ENCODE results near the gene ATRNL1. TPM values are rescaled to one million over a fixed set of nuclear protein-coding genes. Genes with fewer than 3 reads are reported as not detected.

ATRNL1 gene
- polyA plus RNA-seq, 3 donors, result not detected

GRCh38 chr10:115831016-115831415 lies 737.9 kb downstream of the ATRNL1 start:
- 88% methylated on average over 5 of the region's 8 CpGs for WGBS (ENCODE audit: insufficient coverage)
- Histone ChIP-seq H3K36me3 (replicated peaks in 1 of 2; ENCODE audit: control insufficient read depth in 1 of 2, insufficient read depth in 2 of 2, low read length in 2 of 2) (no peaks in the 10 kb centered on the region), H3K4me3 (replicated peaks in 1 of 3; ENCODE audit: low read depth in 2 of 3, low read length in 3 of 3) (no peak overlapping the region), H3K27ac (ENCODE audit: low read depth in 1 of 2, low read length in 2 of 2) (no peak overlapping the region), H3K4me1 (ENCODE audit: control insufficient read depth in 1 of 2, insufficient read depth in 2 of 2, low read length in 2 of 2) (no peaks in the 10 kb centered on the region), H3K9me3 (replicated peaks in 1 of 2; ENCODE audit: control insufficient read depth in 1 of 2, insufficient read depth in 1 of 2, low read length in 2 of 2) (no peaks in the 10 kb centered on the region), H2AFZ (ENCODE audit: insufficient read depth, low read depth, low read length, poor library complexity, severe bottlenecking) (no peak overlapping the region), H3K4me2 (replicated peaks; ENCODE audit: extremely low read depth, low read length, poor library complexity, severe bottlenecking) (no peak overlapping the region), H3K79me2 (ENCODE audit: insufficient read depth, low read length) (no peaks in the 10 kb centered on the region), H4K20me1 (ENCODE audit: insufficient read depth, low read length) (no peaks in the 10 kb centered on the region), H3K27me3 (ENCODE audit: control insufficient read depth in 2 of 2, insufficient read depth in 2 of 2, low read length in 2 of 2) (no peaks in the 10 kb centered on the region), H3K9ac (ENCODE audit: insufficient read depth, low read length, poor library complexity, severe bottlenecking) (no peak overlapping the region)
- DNase-seq, result no peak
- H3K27ac Mint-ChIP-seq, result no peak overlapping the region
- no peaks in the 10 kb centered on the region for H3K4me1 Mint-ChIP-seq
- no peak for TF ChIP-seq CTCF (IDR thresholded peaks at IDR 0.05)
- intact Hi-C loops (cut with micrococcal nuclease), result no loop called here
- no peak overlapping the region for H3K4me3 Mint-ChIP-seq
- H3K27me3 Mint-ChIP-seq (ENCODE audit: low read depth in 3 of 3), result peaks cover 0 to 2% (median 1%) of the 10 kb centered on the region in 3 donors
- H3K9me3 Mint-ChIP-seq, result peaks cover 0 to 3% (median 0%) of the 10 kb centered on the region in 7 donors
- H3K36me3 Mint-ChIP-seq, result no peaks in the 10 kb centered on the region

GRCh38 chr10:115833119-115833518 lies 740.0 kb downstream of the ATRNL1 start:
- Histone ChIP-seq H3K36me3 (replicated peaks in 1 of 2; ENCODE audit: control insufficient read depth in 1 of 2, insufficient read depth in 2 of 2, low read length in 2 of 2) (no peaks in the 10 kb centered on the region), H3K79me2 (ENCODE audit: insufficient read depth, low read length) (no peaks in the 10 kb centered on the region), H3K27me3 (ENCODE audit: control insufficient read depth in 2 of 2, insufficient read depth in 2 of 2, low read length in 2 of 2) (no peaks in the 10 kb centered on the region), H2AFZ (ENCODE audit: insufficient read depth, low read depth, low read length, poor library complexity, severe bottlenecking) (no peak overlapping the region), H3K4me1 (ENCODE audit: control insufficient read depth in 1 of 2, insufficient read depth in 2 of 2, low read length in 2 of 2) (no peaks in the 10 kb centered on the region), H3K4me3 (replicated peaks in 1 of 3; ENCODE audit: low read depth in 2 of 3, low read length in 3 of 3) (no peak overlapping the region), H3K27ac (ENCODE audit: low read depth in 1 of 2, low read length in 2 of 2) (no peak overlapping the region), H3K9me3 (replicated peaks in 1 of 2; ENCODE audit: control insufficient read depth in 1 of 2, insufficient read depth in 1 of 2, low read length in 2 of 2) (no peaks in the 10 kb centered on the region), H3K9ac (ENCODE audit: insufficient read depth, low read length, poor library complexity, severe bottlenecking) (no peak overlapping the region), H3K4me2 (replicated peaks; ENCODE audit: extremely low read depth, low read length, poor library complexity, severe bottlenecking) (no peak overlapping the region), H4K20me1 (ENCODE audit: insufficient read depth, low read length) (no peaks in the 10 kb centered on the region)
- H3K27me3 Mint-ChIP-seq (ENCODE audit: low read depth in 3 of 3), result peaks cover 0 to 1% (median 0%) of the 10 kb centered on the region in 3 donors
- H3K27ac Mint-ChIP-seq, result no peak overlapping the region
- intact Hi-C loops (cut with micrococcal nuclease), result no loop called here
- TF ChIP-seq CTCF (IDR thresholded peaks at IDR 0.05), result no peak
- no peaks in the 10 kb centered on the region for H3K36me3 Mint-ChIP-seq
- no CpG with 5 or more reads among the region's 4 CpGs for WGBS (ENCODE audit: insufficient coverage)
- no peaks in the 10 kb centered on the region for H3K4me1 Mint-ChIP-seq
- DNase-seq, result no peak
- H3K4me3 Mint-ChIP-seq, result no peak overlapping the region
- H3K9me3 Mint-ChIP-seq, result peaks cover 0 to 2% (median 0%) of the 10 kb centered on the region in 7 donors

Measured in CD14-positive monocyte (primary cell).